Heart left ventricle (tissue), 13 donors: ENCODE data around the gene DNAAF5.

Source experiments
- POLR2A ChIP-seq, 2 donors: fragments of 450-650 bp; IDR thresholded peaks; one replicate each; pipeline ENCODE4 v1.6.1; 2017; ENCODE audit warnings: antibody characterized with exemption in 2 of 2, mild to moderate bottlenecking in 2 of 2, moderate library complexity in 2 of 2
- TF ChIP-seq, protein P1 (sequence below), 12 donors: fragments of 200-600 bp; sonication (generic) in 4 of 12; IDR thresholded peaks; one replicate each; pipeline versions ENCODE4 v1.5.0 to v1.8.0; 2018 to 2022; ENCODE audit warnings: antibody characterized with exemption in 12 of 12, mild to moderate bottlenecking in 5 of 12
- donor health status: ischemic (EF 13 %, LVEDD 7.1; RV severe dilation, severe dysfunction).
- donor health status: DM: no; HTN: yes; CAD: no.
- donor health status: DM: no; HTN: no; CAD: no.
- donor health status: ischemic (EF 25% LVEDD 6.9; RV normal size, moderate dysfunction).
- donor health status: ischemic (EF 25% LVEDD 5.7; RV mildly dilated, moderate dysfunction).
- donor health status: ischemic (EF 35%, LVEDD 5.7; RV mildly dilated, moderate dysfunction).
- donor health status: nonischemic (EF 11% LVEDD 7.7; RV severe dilation, severe dysfunction).
- donor health status: DM: yes; HTN: yes; CAD: no.
- donor health status: PGD.
- donor health status: ischemic (EF 29% LVEDD 5.4; RV normal size, mild dysfunction).
- donor health status: nonischemic (EF 23%, LVEDD 6.1; RV moderate dilation, normal function).

- TF ChIP-seq, protein P1, sequence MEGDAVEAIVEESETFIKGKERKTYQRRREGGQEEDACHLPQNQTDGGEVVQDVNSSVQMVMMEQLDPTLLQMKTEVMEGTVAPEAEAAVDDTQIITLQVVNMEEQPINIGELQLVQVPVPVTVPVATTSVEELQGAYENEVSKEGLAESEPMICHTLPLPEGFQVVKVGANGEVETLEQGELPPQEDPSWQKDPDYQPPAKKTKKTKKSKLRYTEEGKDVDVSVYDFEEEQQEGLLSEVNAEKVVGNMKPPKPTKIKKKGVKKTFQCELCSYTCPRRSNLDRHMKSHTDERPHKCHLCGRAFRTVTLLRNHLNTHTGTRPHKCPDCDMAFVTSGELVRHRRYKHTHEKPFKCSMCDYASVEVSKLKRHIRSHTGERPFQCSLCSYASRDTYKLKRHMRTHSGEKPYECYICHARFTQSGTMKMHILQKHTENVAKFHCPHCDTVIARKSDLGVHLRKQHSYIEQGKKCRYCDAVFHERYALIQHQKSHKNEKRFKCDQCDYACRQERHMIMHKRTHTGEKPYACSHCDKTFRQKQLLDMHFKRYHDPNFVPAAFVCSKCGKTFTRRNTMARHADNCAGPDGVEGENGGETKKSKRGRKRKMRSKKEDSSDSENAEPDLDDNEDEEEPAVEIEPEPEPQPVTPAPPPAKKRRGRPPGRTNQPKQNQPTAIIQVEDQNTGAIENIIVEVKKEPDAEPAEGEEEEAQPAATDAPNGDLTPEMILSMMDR (IDR thresholded peaks at IDR 0.05): peak in 10 of 12 donors; percentile 22 to 62 (median 46)
- no peak for TF ChIP-seq POLR2A (IDR thresholded peaks at IDR 0.05)
Observed at GRCh38 chr7:732094-732541, 5.6 kb downstream of the DNAAF5 start.
